Stimulated activated CD8-positive, alpha-beta memory T cell treated with anti-CD3 and anti-CD28 coated beads, Interleukin-12 subunit alpha, Interleukin-12 subunit beta, amount 100 ng/mL, for 1 hour (primary cell): Measurements from ENCODE around the gene WFIKKN2.
"Not testable (repeated sequence)": the region's sequence is repeated elsewhere in the genome, so short reads cannot be mapped to it uniquely, and the experiment has no call there.

Experiments
- DNase-seq: peaks from one replicate; pipeline ENCODE4 v3.0.0-alpha.2; 2020; ENCODE audit warnings: low read depth

The WFIKKN2 gene

GRCh38 chr17:50855708-50856330 lies 20.4 kb downstream of the WFIKKN2 start:
- no peak for DNase-seq

DNA sequence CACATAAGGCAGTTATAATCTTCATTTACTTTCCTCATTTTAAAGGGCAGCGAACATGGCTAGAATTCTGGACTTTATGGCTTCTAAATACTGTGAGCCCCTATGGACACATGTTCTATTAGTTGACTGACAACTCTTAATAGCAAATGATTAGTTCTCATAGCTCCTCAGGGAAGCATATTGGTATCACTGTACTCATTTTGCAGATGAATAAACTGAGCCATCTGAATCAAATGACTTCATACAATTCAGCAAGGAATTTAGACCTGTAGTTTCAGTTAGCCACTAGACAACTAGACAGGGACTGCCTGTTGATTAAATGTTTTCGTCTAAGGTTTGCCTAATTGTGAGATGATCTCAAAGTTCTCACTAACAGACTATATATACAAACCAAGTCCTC lies 21.0 kb downstream of the WFIKKN2 start:
- DNase-seq: no peak

DNA sequence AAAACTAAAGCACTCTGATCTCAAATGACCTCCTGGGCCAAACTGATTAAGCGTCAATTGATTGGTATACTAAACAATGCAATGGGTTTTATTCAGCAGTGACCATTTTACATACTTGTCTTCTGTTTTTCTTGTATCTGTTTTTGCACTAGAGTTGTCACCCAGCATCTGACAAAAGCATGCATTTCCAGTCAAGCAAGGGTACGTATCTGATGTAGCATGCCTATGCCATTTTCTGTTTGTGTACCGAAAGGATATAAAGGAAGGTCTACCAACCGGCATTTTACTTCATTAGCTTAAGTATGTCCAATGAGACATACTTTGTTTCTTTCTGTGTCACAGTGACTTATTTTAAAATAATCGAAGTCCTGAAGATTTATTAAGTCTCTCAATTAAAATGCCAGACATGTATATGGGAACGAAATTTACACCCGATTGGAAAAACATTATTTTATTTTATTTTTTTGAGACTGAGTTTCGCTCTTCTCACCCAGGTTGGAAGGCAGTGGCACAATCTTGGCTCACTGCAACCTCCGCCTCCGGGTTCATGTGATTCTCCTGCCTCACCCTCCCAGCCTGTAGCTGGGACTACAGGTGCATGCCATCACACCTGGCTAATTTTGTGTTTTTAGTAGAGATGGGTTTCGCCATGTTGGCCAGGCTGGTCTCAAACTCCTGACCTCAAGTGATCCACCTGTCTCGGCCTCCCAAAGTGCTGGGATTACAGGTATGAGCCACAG lies 23.3 kb downstream of the WFIKKN2 start:
- DNase-seq: no peak

DNA sequence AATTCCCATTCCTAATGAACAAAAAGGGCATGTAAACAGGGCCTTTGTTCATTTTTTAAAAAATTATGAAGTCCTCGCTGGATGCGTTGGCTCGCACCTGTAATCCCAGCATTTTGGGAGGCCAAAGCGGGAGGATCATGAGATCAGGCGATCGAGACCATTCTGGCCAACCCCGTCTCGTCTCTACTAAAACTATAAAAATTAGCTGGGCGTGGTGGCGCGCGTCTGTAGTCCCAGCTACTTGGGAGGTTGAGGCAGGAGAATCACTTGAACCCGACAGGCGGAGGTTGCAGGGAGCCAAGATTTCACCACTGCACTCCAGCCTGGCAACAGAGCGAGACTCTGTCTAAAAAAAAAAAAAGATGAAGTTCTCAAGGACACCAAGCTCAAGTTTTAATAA lies 24.3 kb downstream of the WFIKKN2 start:
- not testable (repeated sequence) for DNase-seq

GRCh38 chr17:50861334-50861676 lies 25.9 kb downstream of the WFIKKN2 start:
- no peak for DNase-seq

- DNase-seq: no peak
Measured at GRCh38 chr17:50861822-50862528, 26.6 kb downstream of the WFIKKN2 start.

- no peak for DNase-seq
Measured at GRCh38 chr17:50863221-50863843, 27.9 kb downstream of the WFIKKN2 start.

DNA sequence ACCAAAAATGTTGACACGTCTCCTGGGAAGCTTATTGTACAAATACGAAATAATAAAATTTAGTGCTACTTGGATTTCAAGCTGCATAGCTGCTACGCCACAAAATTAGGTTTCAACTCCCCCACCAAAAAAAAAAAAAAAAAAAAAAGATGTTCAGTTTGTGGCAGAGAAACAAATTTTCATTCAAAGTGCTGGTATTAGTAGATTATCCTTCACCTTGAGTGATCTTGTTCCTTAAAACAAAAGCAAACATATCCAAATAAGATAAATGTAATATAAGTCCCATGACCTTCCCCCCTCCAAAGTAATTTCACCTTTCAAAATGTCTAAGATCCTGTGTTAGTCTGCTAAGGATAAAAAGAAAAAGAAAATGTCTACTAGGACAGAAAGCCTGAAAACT lies 28.5 kb downstream of the WFIKKN2 start:
- DNase-seq: no peak

DNA sequence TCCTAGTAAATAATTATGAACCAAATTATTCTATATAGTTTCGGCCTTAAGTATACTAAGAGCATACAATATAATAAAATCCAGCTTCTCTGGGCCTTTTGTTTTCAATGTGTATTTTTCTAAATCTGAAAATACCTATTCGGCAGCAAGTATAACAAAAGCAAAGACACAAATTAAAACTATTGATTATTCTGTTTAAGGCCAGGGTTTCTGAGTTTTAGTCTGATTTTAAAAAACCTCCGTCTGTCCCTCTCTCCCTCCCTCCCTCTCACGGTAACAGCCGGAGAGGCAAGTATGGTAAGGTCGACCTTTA lies 29.3 kb downstream of the WFIKKN2 start:
- DNase-seq: no peak

- DNase-seq: no peak
Measured at GRCh38 chr17:50865060-50865867, 29.9 kb downstream of the WFIKKN2 start.

- no peak for DNase-seq
Measured at GRCh38 chr17:50865868-50866260, 30.5 kb downstream of the WFIKKN2 start.

DNA sequence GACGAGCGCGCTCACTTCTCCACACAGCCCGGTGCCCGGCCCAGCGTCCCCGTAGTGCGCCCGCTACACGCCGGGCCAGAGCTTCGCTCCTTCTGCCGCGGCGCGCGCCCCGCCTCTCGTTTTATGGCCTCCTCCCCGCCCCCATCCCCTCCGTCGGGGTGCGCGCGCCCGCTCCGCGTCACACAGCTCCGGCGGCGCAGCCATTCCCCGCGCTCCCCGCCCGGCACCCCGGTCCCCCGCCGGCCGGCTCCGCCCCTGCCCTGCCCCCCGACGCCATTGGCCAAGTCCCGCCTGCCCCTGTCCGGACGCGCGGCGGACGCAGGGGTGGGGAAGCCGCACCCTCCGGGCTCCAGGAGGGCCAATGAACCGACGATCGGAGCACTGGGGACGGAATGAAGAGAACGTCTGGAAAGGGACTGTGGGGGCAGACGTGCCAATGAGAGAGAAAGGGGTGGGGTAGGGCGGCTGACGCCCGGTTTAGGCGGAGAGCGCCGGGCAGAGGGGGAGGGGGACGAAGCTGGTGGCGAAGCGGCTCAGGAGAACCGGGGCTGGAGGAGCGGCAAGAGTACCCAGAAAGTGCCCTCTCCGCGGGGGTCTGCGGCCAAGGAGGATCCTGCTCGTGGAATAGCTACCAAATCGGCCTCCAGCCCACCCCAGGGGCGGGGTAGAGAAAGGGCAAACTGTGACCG lies 31.0 kb downstream of the WFIKKN2 start, which contains the start of gene TOB1:
Gene TOB1 (minus strand): TSS at position 94 of the 689 bp plus-strand sequence. CDS start 2,337 bp downstream, outside the sequence.
- peak; percentile 94 for DNase-seq

- no peak for DNase-seq
Measured at GRCh38 chr17:50866950-50867362, 31.6 kb downstream of the WFIKKN2 start.

- DNase-seq: peak; percentile 71
Measured at GRCh38 chr17:50867363-50868139, 32.2 kb downstream of the WFIKKN2 start.

GRCh38 chr17:50868140-50868438 lies 32.7 kb downstream of the WFIKKN2 start:
- DNase-seq: no peak

- DNase-seq: no peak
Measured at GRCh38 chr17:50868602-50869001, 33.2 kb downstream of the WFIKKN2 start.

DNA sequence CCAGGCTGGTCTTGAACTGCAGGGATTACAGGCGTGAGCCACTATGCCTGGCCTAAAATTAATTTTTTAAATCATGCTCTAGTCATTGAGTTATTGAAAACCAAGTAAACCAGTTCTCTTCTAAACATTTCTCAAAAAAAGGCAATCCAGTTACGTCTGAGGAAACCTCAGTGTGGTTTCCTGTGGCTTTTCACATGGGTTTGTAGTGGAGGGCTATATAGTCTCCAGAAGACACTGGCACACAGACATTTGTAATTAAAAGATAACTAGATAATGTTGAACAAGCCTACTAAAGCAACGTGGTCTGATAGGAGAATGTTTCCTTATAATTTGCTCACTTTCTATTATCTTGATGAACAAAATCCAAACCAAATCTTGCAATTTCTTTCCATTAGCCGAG lies 36.0 kb downstream of the WFIKKN2 start:
- no peak for DNase-seq

DNA sequence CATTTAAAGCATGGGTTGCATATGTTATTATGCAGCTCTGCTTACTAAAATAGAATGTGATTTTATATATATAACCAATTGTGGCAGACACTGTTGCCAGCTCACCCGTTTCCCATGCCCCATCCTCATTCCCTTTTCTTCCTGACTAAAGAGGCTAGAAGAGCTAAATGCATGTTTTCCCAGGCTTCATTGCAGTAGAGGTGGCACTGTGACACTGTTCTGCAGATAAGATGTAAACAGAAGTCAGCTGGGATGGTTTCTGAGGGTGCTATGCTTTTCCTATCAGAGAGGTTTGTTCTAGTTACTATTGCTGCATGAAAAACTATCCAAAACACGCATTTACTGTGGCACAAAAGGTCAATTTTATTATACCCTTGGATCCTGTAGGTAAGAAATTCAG lies 36.5 kb downstream of the WFIKKN2 start:
- no peak for DNase-seq

DNA sequence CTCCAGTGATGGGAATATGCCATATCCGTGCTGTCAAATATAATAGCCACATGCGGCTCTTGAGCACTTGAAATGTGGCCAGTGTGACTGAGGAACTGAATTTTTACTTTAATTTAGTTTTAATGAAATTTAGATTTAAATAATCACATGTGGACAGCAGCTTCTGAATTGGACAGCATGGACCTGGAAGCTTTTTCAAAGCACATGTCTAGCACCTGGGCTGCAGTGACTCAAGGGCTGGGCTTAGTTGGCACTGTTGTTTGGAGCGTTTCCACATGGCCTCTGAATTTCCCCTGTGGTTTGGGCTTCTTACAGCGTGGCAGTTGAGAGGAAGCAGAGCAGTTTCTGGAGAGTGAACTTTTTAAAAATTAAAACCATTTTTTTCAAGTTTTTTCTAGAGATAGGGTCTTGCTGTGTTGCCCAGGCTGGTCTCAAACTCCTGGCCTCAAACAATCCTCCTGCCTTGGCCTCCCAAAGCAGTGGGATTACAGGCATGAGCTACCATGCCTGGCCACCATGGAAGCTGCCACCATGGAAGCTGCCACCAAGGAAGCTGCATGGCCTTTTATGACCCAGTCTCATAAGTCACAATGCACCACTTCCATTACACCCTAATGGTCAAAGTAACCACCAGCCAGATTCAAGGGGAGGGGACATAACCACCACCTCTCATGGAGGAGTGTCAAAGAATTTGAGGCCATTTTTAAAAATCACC lies 37.5 kb downstream of the WFIKKN2 start:
- DNase-seq: no peak

DNA sequence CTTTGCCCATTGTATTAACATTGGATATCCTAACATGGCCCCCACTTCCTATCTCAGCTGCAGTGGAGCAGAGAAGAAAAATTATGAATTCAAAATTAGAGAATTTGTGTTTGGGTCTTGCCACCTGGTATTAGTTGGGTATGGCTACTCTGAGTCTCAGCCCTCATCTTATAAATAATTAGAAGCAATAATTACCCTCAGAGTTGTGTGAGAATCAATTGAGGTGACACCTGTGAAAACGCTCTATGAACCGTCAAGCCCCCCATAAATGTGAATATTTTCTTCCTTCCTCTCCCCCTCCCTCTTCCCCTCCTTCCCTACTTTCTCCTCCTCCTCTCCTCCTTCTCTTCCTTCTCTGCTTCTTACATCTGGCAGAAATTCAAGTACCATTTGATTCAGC lies 39.7 kb downstream of the WFIKKN2 start:
- no peak for DNase-seq
